Mucosa of gallbladder (tissue), 1 donor: Measurements from ENCODE around the gene GJD3. TPM values are rescaled to one million over a fixed set of nuclear protein-coding genes. Genes with fewer than 3 reads are reported as not detected.
A peak's percentile ranks its signal among the peaks of the same experiment; 100 is the strongest.
"Not testable (repeated sequence)": the region's sequence is repeated elsewhere in the genome, so short reads cannot be mapped to it uniquely, and the experiment has no call there.

Experiments
- DNase-seq: peaks from one replicate; pipeline ENCODE4 v3.0.0-alpha.2; 2020; ENCODE audit warnings: low spot score
- total RNA-seq: library from RNA; stranded (reverse); gene quantifications from one replicate; pipeline ENCODE4 v1.2.1, GENCODE V29; 2021
- donor health status: DM: no; HTN: no; CAD: no.

GJD3 gene
- total RNA-seq, 1 donor from 2014 or later: 1.9 TPM

DNA sequence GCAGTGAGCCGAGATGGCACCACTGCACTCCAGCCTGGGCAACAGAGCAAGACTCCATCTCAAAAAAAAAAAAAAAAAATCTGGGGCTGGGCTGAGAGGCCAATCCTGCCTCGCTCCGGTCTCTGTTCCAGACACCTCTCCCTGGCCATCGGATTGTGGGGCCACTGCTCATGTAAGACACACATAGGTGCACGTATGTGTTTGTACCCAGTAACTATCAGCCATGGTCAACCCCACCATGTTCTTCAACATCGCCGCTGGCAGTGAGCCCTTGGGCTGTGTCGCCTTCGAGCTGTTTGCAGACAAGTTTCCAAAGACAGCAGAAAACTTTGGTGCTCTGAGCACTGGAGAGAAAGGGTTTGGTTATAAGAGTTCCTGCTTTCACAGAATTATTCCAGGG, 3.2 kb upstream of the GJD3 start:
- DNase-seq: not testable (repeated sequence)

DNA sequence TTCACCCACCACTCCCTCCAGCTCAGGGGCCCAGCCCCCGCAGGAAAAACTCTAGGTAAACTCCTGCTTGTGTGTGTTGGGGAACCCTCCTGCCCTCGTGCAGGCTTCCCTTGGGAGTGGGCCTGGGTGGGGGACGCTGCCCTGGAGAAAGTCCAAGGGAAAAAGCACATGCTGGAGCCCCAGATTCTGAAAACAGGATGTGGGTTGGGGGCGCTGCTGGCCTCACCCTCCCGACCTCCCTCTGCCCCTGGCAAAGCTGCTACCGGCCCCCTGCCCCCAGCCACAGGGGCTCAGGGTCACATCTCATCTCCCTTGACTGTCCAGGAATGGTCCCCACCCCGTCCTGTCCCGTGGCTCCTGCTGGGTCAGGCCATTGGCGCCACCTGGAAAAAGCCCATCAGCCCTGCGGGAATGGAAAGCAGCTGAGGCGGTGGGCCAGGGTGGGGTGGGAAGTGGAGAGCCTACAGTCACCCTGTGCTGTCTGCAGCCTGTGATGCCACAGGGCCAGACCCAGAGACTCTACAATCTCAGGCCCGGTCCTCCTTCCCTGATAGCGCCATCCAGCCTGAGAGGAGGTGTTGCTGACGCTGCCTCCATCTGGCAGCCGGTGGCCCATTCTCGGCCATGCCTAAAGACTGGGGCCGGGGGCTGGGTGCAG, 2.5 kb upstream of the GJD3 start:
- no peak for DNase-seq

DNA sequence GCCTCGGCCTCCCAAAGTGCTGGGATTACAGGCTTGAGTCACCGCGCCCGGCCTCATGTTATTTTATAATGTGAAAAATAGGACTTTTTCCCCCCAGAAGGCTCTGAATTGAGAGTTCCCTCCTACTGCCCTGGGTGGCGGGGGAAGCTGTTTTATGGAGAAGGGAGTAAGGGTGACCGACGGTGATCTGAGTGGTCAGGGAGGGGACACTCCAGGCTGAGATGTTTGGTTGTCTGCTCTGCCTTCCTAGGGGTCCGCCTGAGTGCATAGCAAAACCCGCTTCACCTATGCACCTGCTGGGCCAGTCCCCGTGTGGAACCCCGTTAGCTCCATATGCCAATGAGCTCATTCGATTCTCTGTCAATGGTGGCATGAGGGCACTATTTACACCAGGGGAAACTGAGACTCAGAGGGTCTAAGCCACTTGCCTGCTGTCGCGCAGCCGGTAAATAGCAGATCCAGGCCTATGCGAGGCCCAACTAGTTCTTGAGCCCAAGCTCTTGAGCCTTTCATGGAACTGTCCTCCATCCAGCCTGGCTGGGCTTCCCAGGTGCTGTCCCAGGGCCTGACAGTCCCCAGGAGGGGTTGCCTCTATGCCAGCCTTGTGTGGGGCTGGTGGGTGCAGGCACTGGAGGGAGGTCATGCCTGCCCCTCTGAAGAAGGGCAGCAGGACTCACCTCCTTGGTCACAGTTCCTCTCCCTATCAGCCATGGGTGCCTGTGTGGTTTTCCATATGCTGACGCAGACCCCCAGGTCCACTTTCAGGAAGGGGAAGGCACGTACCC, 1.7 kb upstream of the GJD3 start:
- no peak for DNase-seq

DNA sequence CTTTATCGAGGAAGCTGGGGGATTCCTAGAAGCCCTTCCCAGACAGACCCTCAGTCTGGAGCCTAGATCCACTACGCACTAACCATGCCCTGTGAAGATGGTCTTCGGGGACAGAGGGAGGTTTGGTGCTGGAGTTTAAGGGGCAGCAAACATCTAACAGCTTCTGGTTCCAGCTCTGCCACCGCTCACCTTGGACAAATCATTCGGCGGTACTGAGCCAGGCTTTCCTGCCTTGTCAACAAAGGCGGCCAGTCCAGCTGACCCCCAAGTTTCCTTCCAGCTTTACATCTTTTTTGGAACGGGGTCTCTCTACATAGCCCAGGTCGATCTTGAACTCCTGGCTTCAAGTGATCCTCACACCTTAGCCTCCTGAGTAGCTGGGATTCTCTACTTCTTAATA, 369 bp upstream of the GJD3 start:
- no peak for DNase-seq

DNA sequence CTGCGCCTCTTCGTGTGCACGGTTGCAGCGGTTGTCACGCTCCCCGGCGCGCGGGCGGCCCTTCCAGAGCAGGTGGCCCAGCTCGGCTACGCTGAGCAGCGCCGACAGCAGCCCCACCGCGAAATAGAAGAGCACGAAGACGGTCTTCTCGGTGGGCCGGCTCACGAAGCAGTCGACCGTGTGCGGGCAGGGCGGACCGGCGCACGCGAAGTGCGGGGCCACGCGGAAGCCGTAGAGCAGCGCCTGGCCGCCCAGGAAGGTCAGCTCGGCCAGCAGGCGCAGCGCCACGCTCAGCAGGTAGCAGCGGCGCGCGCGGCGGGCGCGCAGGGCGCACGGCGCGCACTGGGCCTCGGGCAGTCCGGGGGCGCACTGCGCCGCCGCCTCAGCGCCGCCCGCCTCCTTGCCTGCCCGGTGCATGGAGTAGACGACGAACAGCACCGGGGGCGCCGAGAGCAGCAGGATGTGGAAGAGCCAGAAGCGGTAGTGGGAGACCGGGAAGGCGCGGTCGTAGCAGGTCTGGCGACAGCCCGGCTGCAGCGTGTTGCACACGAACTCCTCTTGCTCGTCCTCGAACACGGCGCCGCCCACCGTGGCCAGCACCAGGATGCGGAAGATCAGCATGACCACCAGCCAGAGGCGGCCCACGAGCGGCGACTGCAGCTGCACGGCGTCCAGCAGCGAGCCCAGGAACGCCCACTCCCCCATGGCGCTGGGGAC, 1.3 kb downstream of the GJD3 start:
- DNase-seq: no peak

DNA sequence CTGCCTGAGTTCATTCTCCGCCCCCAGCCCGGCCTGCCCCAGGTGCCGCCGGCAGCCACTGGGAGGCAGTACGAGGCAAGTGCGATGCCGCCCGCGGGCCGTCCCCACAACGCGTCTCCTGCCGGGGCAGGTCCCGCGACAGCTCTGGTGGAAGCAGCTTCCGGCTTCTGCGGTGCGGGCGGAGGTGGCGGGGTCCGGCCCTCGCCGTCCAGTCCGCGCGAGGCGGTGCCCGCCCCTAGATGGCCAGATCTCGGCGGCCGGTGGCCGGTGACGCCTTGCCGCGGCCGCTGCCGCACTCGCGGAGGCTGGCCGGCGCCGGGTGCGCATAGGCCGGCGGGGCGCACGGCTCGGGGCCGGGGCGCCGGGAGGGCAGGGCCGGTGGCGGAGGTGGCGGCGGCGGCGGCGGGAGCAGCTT, 1.8 kb downstream of the GJD3 start:
- no peak for DNase-seq

DNA sequence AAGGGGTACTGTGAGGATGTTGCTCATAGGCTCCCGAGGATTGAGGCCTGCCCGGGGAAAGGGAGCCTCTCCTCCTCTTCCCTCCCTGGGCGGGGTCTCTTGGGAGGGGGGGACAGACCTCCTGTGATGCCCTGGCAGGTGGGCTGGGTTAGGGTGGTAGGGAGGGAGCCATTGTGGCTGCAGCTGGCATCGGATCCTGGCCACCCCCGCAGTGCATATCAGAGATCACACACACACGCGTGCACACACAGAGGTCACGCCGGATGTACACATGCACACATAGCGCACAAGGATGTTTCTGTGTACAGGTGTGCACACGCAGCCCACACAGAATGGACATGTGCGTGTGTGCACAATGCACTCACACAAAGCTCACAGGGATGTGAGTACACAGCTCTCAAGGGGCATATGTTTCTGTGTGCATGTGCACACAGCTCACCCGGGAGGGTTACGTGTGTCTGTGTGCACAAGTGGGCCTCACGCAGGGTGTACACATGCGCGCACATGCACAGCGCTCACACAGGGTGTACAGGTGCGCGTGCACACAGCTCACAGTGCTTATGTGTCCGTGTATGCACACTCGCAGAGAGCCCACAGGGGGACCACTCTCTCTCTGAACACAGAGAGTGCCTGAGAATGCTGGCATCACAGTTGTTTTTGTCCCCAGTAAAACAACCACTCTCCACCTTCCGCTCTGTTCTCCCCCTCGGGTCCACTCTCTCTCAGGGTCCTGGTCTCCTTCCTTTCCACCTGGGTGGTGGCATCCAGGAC, 2.4 kb downstream of the GJD3 start:
- DNase-seq: no peak

DNA sequence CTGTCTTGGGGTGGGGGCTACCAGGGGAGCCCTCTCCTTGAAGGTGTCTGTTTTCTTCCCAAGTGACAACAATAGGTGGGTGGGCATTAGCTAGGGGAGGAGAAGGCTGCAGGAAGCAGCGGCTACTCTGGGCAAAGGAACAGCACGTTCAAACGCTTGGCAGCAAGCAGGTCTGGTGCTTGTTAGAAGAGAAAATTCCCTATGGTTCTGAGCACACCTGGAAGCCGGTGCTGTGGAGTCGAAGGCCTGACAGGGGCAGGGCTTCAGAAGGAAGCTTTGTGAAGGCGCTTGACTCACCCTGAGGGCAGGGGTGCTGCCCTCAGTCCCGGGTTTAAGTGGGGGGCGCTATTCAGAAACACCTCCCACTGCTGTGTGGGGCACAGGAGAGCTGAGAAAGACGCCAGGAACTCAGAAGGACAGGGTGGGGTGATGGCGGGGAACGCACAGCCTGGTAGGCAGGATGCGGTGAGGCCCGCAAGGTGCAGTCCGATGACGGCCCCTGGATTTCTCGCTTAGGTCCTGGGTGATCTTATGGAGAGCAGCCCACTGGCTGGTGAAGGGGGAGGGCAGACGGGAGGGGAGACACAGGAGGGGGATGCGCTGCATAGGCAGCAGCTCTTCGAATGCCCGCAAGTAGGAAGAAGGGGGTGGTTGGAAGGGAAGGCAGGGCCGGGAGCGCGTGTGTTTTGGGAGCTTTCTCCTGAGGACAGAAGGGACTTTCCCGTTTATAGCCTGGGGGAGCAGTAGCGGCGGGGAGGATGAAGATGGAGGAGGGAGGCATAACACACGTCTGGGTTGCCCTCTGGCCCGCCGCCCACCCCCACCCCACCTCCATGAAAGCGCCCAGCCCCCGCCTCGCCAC, 3.2 kb downstream of the GJD3 start:
- no peak for DNase-seq

DNA sequence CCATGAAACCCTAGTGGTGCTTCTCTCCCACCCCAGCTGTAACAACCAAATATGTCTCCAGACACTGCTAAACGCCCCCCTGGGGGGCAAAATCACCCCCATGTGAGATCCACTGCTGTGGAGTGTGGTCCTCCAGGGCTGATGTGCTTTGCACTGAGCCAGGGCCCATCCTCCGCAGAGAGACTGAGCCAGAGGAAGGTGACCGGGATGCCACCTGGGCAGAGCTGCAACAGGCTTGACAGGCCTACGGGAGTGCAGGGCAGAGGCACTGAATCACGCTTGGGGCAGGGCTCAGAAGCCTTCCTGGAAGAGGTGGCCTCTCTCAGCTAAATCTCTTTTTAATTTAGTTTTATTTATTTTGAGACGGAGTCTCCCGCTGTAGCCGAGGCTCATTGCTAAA, 4.4 kb downstream of the GJD3 start:
- no peak for DNase-seq

DNA sequence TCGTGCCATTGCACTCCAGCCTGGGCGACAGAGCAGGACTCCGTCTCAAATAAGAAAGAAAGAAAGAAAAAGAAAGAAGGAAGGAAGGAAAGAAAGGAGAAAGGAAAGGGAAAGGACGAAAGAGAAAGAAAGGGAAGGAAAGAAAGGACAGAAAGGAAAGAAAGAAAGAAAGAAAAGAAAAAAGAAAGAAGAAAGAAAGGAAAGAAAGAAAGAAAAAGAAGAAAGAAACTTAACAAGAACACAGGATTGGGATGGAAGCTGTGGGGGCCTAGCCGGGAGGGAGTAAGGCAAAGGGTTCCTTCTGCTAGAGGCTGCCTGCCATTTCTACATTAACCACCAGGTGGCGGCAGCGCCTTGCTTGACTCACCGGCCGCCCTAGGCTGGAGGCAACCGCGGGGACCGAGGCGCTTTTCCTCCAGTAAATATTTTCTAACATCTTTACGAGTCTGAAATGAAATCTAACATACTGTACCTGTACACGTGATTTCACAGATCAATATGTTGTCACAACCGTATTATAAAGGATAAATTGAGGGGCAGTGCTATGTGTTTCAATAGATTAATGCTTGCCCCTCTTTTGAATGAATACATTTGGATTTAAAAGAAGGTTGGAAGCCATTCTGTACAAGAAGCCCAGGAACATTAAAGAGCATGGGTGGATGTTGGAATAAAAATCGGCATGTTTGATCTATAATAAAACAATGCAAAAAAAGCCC, 6.1 kb downstream of the GJD3 start:
- DNase-seq: peak; percentile 92

DNA sequence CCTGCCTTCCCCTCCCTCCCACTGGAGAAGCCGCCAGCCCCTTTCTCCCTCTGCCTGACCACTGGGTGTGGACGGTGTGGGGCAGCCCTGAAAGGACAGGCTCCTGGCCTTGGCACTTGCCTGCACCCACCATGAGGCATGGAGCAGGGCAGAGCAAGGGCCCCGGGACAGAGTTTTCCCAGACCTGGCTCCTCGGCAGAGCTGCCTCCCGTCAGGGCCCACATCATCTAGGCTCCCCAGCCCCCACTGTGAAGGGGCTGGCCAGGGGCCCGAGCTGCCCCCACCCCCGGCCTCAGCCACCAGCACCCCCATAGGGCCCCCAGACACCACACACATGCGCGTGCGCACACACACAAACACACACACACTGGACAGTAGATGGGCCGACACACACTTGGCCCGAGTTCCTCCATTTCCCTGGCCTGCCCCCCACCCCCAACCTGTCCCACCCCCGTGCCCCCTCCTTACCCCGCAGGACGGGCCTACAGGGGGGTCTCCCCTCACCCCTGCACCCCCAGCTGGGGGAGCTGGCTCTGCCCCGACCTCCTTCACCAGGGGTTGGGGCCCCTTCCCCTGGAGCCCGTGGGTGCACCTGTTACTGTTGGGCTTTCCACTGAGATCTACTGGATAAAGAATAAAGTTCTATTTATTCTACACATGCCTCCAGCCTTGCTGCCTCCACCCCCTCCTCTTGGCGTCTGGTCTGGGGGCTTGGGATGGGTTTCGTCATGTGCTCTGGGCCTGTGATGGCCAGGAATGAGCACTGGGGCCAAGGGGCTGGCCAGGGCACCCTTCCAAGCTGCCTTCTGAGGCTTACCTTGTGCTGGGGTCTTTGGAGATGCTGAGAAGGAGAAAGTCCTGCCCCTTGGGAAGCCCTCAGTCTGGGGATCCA, 7.3 kb downstream of the GJD3 start:
- no peak for DNase-seq

DNA sequence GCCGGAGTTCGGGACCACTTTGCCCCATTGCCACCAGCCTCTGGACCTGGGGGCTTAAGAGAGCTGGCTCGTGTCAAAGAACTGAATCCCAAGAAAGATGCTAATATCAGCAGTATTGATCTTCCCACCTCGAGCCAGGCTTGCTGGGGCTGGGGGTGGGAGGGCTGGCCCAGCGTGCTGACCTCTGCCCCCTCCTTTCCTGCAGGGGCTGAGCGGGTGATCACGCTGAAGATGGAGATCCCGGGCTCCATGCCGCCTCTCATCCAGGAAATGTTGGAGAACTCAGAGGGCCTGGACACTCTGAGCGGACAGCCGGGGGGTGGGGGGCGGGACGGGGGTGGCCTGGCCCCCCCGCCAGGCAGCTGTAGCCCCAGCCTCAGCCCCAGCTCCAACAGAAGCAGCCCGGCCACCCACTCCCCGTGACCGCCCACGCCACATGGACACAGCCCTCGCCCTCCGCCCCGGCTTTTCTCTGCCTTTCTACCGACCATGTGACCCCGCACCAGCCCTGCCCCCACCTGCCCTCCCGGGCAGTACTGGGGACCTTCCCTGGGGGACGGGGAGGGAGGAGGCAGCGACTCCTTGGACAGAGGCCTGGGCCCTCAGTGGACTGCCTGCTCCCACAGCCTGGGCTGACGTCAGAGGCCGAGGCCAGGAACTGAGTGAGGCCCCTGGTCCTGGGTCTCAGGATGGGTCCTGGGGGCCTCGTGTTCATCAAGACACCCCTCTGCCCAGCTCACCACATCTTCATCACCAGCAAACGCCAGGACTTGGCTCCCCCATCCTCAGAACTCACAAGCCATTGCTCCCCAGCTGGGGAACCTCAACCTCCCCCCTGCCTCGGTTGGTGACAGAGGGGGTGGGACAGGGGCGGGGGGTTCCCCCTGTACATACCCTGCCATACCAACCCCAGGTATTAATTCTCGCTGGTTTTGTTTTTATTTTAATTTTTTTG, 8.5 kb downstream of the GJD3 start:
- no peak for DNase-seq

DNA sequence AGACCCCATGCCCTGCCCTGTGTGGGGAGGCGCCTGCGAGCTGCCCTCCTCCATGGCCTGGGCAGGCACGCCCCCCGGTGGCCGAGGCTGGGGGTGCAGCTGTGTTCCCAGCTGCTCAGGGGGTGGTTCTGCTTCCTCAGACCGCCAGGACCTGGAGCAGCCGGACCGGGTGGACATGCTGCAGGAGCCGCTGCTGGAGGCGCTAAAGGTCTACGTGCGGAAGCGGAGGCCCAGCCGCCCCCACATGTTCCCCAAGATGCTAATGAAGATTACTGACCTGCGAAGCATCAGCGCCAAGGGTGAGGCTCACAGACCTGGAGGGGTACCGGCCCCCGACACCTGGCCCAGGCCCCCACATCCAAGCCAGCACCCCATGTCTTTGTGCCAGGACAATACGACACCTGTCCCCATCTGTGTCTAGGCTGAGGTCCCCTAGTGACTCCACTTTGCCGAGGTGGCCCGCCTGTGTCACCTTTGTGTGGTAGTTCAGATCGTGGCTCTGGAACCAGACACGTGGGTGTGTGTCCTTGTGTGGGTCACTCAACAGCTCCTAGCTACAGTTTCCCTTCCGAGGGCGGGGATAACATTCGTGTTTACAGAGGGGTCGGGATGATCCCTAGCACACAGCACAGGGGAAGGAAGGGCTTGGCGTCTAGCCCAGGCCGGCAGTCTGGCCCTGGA, 9.3 kb downstream of the GJD3 start:
- DNase-seq: peak; percentile 69

DNA sequence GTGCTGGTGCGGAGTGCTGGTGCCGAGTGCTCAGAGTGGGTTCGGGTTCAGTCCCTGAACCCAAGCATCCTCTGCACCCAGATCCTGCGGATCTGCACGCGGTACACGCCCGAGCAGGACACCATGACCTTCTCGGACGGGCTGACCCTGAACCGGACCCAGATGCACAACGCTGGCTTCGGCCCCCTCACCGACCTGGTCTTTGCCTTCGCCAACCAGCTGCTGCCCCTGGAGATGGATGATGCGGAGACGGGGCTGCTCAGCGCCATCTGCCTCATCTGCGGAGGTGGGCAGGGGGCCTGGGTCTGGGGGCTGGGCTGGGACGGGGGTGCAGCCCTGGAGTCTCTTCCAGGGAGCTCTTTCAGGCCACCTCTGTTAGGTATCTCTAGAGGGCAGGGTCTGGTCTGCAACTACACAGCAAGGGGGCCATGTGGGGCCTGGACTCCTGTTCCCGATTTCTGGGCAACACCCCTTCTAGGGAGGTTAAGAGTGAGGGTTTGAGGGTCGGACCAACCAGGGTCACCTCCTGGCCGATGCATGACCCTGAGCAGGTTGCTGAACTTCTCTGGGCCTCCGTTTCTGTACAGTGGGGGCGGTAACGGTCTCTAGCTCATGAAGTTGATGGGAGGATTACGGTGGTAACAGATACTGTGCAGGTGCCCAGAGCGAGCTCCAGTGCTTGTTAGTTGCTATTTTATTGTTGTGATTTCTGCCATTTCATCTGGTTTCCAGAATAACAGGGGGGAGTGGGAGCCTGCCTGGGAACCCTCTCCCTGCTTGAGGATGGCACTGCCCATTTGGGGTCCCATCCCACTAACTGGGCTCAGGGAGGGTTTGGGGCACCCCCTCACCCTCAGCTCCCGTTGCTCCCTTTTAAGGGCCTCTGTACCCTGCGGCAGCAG, 10.1 kb downstream of the GJD3 start:
- no peak for DNase-seq

DNA sequence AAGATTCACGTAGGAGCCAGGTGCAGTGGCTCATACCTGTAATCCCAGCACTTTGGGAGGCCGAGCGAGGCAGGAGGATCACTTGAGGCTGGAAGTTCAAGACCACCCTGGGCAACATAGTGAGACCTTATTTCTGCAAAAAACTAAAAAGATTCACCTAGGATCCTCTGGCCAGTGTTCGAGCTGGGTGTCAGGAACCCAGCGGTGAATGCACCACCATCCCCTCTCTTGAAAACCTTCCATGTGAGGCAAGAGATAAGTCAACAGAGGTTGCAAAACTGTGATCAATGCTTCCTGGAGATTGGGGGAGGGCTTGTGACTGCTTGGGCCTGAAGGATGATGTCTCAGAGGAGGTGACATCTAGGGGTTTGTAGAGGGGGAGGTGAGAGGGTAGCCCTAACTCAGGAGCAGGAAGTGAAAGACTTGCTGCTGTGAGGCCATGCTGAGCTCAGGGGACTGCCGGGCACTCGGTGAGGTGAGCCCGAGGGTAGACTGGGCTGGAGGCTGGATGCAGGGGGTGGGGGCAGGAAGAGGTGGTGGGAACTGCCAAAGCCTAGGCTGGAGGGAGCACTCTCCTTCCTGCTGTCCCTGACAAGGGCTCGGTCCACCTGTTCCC, 11.7 kb downstream of the GJD3 start:
- DNase-seq: no peak

DNA sequence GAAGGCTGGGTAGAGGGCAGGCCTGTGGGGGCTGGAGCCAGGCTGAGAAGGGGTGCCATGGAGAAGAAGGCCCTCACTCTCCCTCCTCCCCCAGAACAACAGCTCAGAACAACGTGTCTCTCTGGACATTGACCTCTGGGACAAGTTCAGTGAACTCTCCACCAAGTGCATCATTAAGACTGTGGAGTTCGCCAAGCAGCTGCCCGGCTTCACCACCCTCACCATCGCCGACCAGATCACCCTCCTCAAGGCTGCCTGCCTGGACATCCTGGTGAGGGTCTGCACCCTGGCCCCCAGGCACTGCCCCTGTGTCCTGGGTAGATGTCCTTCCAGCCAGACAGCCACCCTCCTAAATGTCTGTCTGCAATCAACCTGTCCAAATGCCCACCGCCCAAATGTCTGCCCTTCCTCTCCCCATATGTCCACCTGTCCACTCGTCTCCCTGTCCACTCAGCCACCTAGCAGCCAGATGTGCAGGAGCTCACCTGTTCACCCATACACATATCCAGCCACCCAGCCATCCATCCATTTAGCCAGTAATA, 12.2 kb downstream of the GJD3 start:
- DNase-seq: no peak
